HG03175 (cell line): ENCODE results near the gene RHOXF2.
"Not testable (repeated sequence)": the region's sequence is repeated elsewhere in the genome, so short reads cannot be mapped to it uniquely, and the experiment has no call there.

ENCODE experiments used
- ATAC-seq: cut with Tn5 transposase; IDR thresholded peaks from one replicate; pipeline ENCODE4 v1.9.1; 2021; ENCODE audit warnings: mild to moderate bottlenecking, moderate library complexity; ENCODE audit not compliant: unreplicated experiment

The RHOXF2 gene, protein sequence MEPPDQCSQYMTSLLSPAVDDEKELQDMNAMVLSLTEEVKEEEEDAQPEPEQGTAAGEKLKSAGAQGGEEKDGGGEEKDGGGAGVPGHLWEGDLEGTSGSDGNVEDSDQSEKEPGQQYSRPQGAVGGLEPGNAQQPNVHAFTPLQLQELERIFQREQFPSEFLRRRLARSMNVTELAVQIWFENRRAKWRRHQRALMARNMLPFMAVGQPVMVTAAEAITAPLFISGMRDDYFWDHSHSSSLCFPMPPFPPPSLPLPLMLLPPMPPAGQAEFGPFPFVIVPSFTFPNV

GRCh38 chrX:120158313-120158712, at the start of gene RHOXF2:
RHOXF2 (plus strand) TSS chrX:120158613; CDS start chrX:120158751, 138 bp downstream.
- ATAC-seq: not testable (repeated sequence)

GRCh38 chrX:120109378-120109777, 49.0 kb upstream of the RHOXF2 start:
- ATAC-seq: no peak

- no peak for ATAC-seq
Observed at GRCh38 chrX:120111611-120112010, 46.8 kb upstream of the RHOXF2 start.

GRCh38 chrX:120115438-120115963, 42.9 kb upstream of the RHOXF2 start, which contains the start of gene RHOXF1:
RHOXF1 (minus strand) TSS chrX:120115913; CDS start chrX:120115862, 51 bp downstream.
- ATAC-seq: no peak

DNA sequence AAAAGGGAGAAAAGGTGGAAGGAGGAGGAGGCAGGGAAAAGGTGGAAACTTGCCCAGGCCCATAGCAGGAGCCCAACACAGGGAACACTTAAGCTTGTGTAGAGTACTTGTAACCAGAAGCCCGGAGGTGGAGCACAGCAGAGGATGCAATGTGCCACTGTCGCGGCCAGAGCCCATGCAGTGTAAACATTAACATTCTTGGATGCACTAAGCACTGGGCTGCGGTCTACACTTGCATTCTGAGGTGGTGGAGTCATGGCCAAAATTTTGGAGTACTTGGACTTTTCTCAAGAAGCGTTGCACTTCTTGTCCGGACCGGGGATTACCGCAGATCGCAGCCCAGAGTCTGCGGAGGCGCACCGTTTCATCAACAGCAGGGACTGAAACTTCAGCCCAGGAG, 38.2 kb upstream of the RHOXF2 start:
- ATAC-seq: no peak

- ATAC-seq: no peak
Observed at GRCh38 chrX:120125444-120125843, 33.0 kb upstream of the RHOXF2 start.

- not testable (repeated sequence) for ATAC-seq
Observed at GRCh38 chrX:120128306-120128846, 30.0 kb upstream of the RHOXF2 start.

DNA sequence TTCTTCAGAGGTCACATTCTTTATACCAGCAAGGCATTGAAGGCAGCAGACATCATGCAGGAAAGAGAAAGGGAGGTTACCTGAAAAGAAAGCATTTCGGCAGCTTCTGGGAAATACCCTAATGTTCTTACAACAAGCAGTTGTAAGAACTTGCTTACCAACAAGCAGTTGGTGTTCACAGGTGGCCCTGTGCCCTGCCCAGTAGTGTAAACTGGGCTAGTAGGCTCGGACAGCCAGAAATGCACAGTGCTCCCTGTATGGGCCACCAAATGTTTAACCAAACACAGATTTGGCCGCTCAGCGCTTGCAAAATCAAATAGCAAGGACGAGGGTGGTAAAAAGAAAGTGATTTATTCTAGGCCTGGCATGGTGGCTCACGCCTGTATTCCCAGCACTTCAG, 22.3 kb upstream of the RHOXF2 start:
- no peak for ATAC-seq

- ATAC-seq: no peak
Observed at GRCh38 chrX:120136840-120137239, 21.6 kb upstream of the RHOXF2 start.

DNA sequence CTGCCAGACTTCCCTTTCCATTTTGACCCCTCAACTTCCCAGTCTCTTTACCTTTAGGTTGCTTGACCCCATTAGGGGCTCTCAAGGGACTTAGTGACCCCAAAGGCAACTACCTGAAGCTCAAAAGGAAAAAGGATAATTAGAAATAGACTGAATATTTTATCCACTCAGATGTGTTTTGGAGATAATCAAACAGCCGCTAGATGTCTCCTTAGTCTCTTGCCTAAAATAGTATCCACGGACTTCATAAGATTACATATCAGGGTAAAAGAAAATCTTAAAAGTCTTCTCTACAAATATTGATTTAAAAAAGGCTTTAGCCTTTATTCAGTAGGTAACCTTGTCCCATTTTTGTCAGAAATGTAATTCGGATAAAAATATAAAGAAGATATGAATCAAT, 21.0 kb upstream of the RHOXF2 start:
- ATAC-seq: no peak

DNA sequence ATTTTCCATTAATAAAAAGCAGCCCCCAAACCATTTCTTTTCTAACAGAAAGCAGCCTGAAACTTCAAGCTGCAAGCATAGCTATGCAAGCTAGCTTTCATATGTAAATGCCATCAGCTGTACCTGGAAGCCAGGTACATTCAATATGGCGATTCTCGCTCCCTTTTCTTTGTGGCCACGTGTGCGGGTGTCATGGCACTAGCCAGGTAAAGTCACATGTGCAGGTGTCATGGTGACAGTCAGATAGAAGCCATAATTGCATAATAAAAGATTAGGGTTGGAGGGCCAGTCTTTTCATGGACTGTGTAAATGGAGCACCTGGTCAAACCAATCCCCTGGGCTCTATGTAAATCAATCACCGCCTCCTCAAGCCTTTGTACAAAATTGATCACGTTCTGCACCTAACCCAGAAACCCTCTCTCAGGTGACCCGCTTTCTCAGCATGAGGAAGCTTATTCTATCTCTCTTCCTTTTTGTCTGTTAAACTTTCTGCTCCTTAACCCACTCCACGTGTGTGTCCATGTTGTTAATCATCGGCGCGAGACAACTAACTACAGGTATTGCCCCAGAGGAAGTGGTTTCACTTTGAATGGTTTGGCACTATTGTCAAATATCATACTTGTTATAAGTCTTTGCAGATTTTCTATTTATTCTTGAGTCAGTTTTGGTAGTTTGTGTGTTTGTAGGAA, 18.0 kb upstream of the RHOXF2 start:
- peak; percentile 49 for ATAC-seq

- ATAC-seq: no peak
Observed at GRCh38 chrX:120144178-120144844, 14.1 kb upstream of the RHOXF2 start.

DNA sequence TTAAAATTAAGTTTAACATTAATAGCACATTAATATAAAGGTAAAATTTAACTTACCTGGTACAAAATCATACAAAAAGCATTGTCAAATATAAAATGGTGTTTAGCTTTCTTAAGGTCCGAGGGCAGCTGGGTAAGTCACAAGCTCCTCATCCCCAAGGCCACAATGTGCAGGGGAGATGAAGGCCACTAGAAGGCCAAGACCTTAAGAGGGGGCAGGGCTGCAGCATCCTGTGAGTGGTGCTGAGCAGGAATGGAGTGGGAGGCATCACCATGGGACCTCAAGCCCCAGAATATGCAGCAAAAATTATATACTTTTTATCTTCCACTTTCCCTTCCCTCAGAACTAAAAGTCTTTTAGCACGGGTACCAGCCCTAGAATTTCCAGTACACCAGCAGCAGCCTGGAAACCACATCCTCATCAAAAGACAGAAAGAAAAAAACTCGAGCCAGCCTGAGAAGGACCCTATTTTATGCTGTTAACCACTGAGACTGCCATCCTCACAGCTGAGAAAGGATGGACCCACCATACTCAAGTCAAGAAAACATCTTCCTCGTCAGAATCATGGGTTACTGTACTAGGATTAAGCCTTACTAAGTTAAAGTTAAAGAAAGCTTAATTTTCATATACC, 13.0 kb upstream of the RHOXF2 start:
- ATAC-seq: no peak

GRCh38 chrX:120146323-120146722, 12.1 kb upstream of the RHOXF2 start:
- not testable (repeated sequence) for ATAC-seq

DNA sequence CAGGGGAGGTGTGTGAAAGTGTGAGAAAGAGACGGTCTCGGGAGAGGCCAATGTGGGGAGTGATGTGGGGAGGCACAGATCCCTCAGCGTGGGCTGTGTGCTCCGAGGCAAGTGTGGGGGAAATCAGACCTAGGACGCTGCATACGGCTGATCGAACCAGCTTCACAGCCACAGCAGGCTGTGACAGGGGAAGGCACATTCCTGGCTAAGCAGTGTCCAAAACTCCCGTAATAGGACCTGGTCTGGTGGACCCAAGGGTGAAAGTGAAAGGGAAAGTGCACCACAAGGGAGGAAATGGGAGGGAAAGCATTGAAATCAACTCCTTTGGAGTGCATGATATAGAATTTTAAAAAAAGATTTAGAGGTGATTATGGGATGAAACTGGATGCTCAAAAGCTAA, 10.9 kb upstream of the RHOXF2 start:
- no peak for ATAC-seq

DNA sequence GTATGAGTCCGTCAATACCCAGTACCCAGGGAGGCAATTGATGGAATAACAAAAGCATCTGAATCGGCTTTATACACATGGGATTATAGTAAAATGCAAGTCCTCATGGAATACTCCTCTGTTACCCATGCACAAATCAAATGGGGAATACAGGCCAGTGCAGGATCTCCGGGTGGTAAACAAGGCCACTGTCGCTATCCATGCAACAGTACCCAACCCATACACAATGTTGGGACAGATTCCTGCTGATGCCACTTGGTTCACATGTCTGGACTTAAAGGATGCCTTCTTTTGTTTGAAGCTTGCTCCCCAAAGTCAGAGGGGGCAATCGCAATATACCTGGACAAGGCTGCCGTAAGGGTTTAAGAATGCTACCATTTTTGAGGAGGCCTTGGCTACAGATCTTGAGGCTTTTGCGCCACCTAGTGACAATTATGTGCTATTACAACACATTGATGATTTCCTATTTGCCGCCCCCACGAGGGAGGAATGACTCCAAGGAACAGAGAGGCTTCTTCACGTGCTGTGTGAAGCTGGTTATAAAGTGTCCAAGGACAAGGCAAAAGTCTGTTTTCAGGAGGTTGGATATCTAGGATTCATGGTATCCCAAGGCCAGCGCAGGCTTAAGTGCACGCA, 8.2 kb upstream of the RHOXF2 start:
- not testable (repeated sequence) for ATAC-seq

GRCh38 chrX:120159086-120159485, 673 bp downstream of the RHOXF2 start:
- not testable (repeated sequence) for ATAC-seq

DNA sequence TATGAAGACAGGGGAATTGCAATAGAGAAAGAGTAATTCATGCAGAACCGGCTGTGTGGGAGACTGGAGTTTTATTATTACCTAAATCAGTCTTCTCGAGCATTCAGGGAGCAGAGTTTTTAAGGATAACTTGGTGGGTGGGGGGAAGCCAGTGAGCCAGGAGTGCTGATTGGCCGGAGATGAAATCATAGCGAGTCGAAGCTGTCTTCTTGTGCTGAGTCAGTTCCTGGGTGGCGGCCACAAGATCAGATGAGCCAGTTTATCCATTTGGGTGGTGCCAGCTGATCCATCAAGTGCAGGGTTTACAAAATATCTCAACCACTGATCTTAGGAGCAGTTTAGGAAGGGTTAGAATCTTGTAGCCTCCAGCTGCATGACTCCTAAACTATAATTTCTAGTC, 34.8 kb downstream of the RHOXF2 start:
- ATAC-seq: not testable (repeated sequence)

- ATAC-seq: peak; percentile 61
Observed at GRCh38 chrX:120193720-120194119, 35.3 kb downstream of the RHOXF2 start.

DNA sequence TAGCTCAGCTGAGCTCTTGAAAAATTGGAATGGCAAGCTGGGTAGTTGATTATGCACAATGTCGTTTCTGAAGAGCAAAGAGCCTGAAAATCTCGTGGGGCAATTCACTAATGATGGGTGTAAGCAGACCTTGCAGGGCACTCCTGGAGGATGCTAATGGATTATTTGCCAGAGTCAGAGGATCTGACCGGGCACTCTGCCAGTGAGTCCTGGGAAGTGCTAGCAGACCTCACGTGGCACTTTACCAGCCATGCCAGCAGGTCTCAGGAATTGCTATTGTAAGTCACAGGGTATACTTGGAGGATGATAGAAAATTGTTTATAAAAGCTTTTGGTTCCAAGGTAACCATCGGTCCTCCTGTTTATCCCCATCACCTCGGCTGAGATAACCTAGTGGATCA, 37.4 kb downstream of the RHOXF2 start:
- not testable (repeated sequence) for ATAC-seq
